ENCODE data around the gene GALNT18.

GRCh38 chr11:11411401-11411985 lies 210.3 kb downstream of the GALNT18 start:
- TF ChIP-seq ZFP30 (CRISPR knock-in tag; IDR thresholded peaks at IDR 0.05) (no peak), CREB5 (CRISPR knock-in tag; IDR thresholded peaks at IDR 0.05; ENCODE audit: low read depth) (no peak), SNAI2 (CRISPR knock-in tag; IDR thresholded peaks at IDR 0.05) (no peak), RARB (CRISPR knock-in tag; IDR thresholded peaks at IDR 0.05) (no peak), TSHZ2 (CRISPR knock-in tag; IDR thresholded peaks at IDR 0.05) (no peak), GLIS3 (CRISPR knock-in tag; IDR thresholded peaks at IDR 0.05) (no peak), ZNF565 (CRISPR knock-in tag; conservative IDR thresholded peaks at IDR 0.05; ENCODE audit: low read depth) (no peak), ZC3H10 (CRISPR knock-in tag; IDR thresholded peaks at IDR 0.05) (no peak), PATZ1 (CRISPR knock-in tag; IDR thresholded peaks at IDR 0.05; ENCODE audit: borderline replicate concordance) (no peak), CSDC2 (CRISPR knock-in tag; IDR thresholded peaks at IDR 0.05) (no peak)

Measured in SK-N-SH treated with all-trans-retinoic acid at 6 μM for 48 hours (cell line).